ENCODE data around the gene AP3M1. TPM values are rescaled to one million over a fixed set of nuclear protein-coding genes. Genes with fewer than 3 reads are reported as not detected.

Gene AP3M1
- total RNA-seq, 1 donor from 2014 or later = 61.7 TPM

- peaks cover 32% of the 10 kb centered on the region for H3K36me3 Mint-ChIP-seq (ENCODE audit: low read depth)
- ATAC-seq (ENCODE audit: low read depth) (no peak), DNase-seq (no peak)
- intact Hi-C loops (cut with micrococcal nuclease) = loop anchor here (2.0 kb wide), 1 partner anchor 18 kb away; no protein-coding TSS in a partner anchor
- ChIA-PET CTCF (interaction anchor here (1.7 to 6.3 kb wide), 4 partner anchors 24 to 230 kb away, joined by 6 to 140 read pairs (median 23); no protein-coding TSS in a partner anchor), POLR2A (interaction anchor here (1.0 kb wide), 1 partner anchor 21 kb away, joined by 3 read pairs; no protein-coding TSS in a partner anchor)
- no peaks in the 10 kb centered on the region for H3K9me3 Mint-ChIP-seq
- no peak overlapping the region for H3K4me3 Mint-ChIP-seq
- H3K27me3 Mint-ChIP-seq = no peaks in the 10 kb centered on the region
- TF ChIP-seq CTCF (IDR thresholded peaks at IDR 0.05) = no peak
- peaks cover 47% of the 10 kb centered on the region for H3K4me1 Mint-ChIP-seq
- H3K27ac Mint-ChIP-seq = peak overlapping the region; percentile 50
These were observed 71.3 kb downstream of the AP3M1 start for GRCh38 chr10:74079028-74079935.

DNA sequence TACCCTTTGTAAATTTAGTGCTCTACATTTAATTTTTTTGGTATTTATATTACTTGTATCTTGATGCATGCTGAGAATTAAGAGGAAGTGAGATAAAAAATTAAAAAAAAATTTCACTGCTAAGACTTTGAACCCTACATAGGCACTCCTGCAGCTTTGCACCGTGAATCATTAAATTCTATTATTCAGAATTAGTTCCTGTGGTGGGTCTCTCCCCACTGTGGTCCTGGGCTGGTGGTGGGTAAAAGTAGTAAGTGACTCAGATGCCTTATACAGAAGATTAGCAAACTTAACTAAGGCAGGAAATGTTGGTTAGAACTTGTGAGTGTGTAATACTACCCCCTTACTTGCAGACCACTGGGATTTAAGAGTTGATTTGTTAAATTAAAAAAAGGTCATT, 72.6 kb downstream of the AP3M1 start:
- intact Hi-C loops (cut with micrococcal nuclease) = loop anchor here (2.0 kb wide), 1 partner anchor 19 kb away; no protein-coding TSS in a partner anchor
- H3K4me3 Mint-ChIP-seq = peak overlapping the region; percentile 16
- peaks cover 47% of the 10 kb centered on the region for H3K4me1 Mint-ChIP-seq

GRCh38 chr10:74077416-74077815, 73.2 kb downstream of the AP3M1 start:
- H3K27me3 Mint-ChIP-seq = no peaks in the 10 kb centered on the region
- TF ChIP-seq CTCF (IDR thresholded peaks at IDR 0.05) = no peak
- peaks cover 47% of the 10 kb centered on the region for H3K4me1 Mint-ChIP-seq
- H3K4me3 Mint-ChIP-seq = no peak overlapping the region
- no peak overlapping the region for H3K27ac Mint-ChIP-seq
- ChIA-PET POLR2A (no interaction called here), CTCF (interaction anchor here (1.0 to 6.3 kb wide), 6 partner anchors 19 to 191 kb away, joined by 3 to 140 read pairs (median 8); no protein-coding TSS in a partner anchor)
- DNase-seq = no peak
- ATAC-seq (ENCODE audit: low read depth) = no peak
- H3K9me3 Mint-ChIP-seq = no peaks in the 10 kb centered on the region
- H3K36me3 Mint-ChIP-seq (ENCODE audit: low read depth) = peaks cover 37% of the 10 kb centered on the region
- intact Hi-C loops (cut with micrococcal nuclease) = no loop called here

More for the DNA sequence above, 72.6 kb downstream of the AP3M1 start:
- H3K36me3 Mint-ChIP-seq (ENCODE audit: low read depth) = peaks cover 35% of the 10 kb centered on the region
- ChIA-PET CTCF (interaction anchor here (1.0 to 6.3 kb wide), 3 partner anchors 19 to 191 kb away, joined by 4 to 140 read pairs (median 4); no protein-coding TSS in a partner anchor), POLR2A (no interaction called here)
- ATAC-seq (ENCODE audit: low read depth) = peak; percentile 87
- no peaks in the 10 kb centered on the region for H3K9me3 Mint-ChIP-seq
- no peaks in the 10 kb centered on the region for H3K27me3 Mint-ChIP-seq
- no peak for TF ChIP-seq CTCF (IDR thresholded peaks at IDR 0.05)
- H3K27ac Mint-ChIP-seq = peak overlapping the region; percentile 50
- no peak for DNase-seq

GRCh38 chr10:74076961-74077360, 73.7 kb downstream of the AP3M1 start:
- Mint-ChIP-seq H3K4me3 (no peak overlapping the region), H3K9me3 (no peaks in the 10 kb centered on the region), H3K27me3 (no peaks in the 10 kb centered on the region), H3K4me1 (peaks cover 47% of the 10 kb centered on the region), H3K27ac (no peak overlapping the region), H3K36me3 (ENCODE audit: low read depth) (peaks cover 35% of the 10 kb centered on the region)
- CTCF ChIA-PET = interaction anchor here (1.0 to 4.6 kb wide), 5 partner anchors 37 to 191 kb away, joined by 3 to 13 read pairs (median 7); no protein-coding TSS in a partner anchor
- TF ChIP-seq CTCF (IDR thresholded peaks at IDR 0.05) = no peak
- DNase-seq = no peak
- intact Hi-C loops (cut with micrococcal nuclease) = no loop called here
- POLR2A ChIA-PET = interaction anchor here (0.8 kb wide), 1 partner anchor 191 kb away, joined by 3 read pairs; no protein-coding TSS in a partner anchor
- ATAC-seq (ENCODE audit: low read depth) = no peak

DNA sequence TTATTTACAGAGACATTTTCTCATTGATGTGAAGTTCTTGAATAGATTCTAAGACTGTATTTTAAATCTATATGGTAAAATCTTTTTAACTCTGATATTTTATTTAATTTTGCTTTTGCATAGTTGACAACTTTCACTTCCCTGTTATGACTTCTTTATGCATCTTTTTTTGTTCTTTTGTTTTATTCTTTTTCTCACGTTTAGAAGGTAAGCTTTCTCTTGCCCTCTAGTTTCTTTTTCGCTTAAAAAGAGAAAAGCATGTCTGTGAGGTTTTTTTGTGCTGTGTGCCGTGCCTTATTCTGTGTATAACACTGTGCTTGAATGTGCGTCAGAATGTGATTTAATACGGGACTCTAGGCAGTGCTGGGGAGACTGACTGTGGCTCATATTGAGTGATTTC, 74.7 kb downstream of the AP3M1 start:
- no peak for TF ChIP-seq CTCF (IDR thresholded peaks at IDR 0.05)
- intact Hi-C loops (cut with micrococcal nuclease) = no loop called here
- no peaks in the 10 kb centered on the region for H3K27me3 Mint-ChIP-seq
- H3K4me3 Mint-ChIP-seq = no peak overlapping the region
- H3K9me3 Mint-ChIP-seq = no peaks in the 10 kb centered on the region
- H3K36me3 Mint-ChIP-seq (ENCODE audit: low read depth) = peaks cover 42% of the 10 kb centered on the region
- ATAC-seq (ENCODE audit: low read depth) (no peak), DNase-seq (no peak)
- ChIA-PET POLR2A (interaction anchor here (0.8 kb wide), 1 partner anchor 190 kb away, joined by 3 read pairs; no protein-coding TSS in a partner anchor), CTCF (interaction anchor here (1.9 to 4.6 kb wide), 3 partner anchors 135 to 190 kb away, joined by 7 to 13 read pairs (median 13); no protein-coding TSS in a partner anchor)
- H3K4me1 Mint-ChIP-seq = peaks cover 43% of the 10 kb centered on the region
- peak overlapping the region; percentile 2 for H3K27ac Mint-ChIP-seq
